ENCODE data around the gene UBE2E2.
A peak's percentile ranks its signal among the peaks of the same experiment; 100 is the strongest.

The UBE2E2 gene

DNA sequence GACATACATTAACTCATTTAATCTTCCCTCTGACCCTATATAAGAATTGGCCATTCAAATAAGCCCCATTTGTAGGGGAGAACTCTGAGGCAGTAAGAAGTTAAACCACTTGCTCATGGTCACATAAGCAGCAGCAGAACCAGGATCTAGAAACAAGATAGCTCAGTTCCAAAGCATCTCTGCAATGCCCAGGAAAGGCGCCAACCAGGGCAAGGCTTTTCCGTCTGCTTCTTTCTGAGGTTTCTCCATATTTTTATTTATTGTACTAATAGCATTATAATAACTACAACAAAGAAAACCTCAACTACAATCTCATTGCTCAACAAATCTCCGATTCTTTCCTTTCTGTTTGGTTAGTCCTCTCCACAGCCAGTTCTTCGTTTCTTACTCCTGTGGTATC, 4.3 kb upstream of the UBE2E2 start:
- DNase-seq (ENCODE audit: low spot score) = no peak

DNA sequence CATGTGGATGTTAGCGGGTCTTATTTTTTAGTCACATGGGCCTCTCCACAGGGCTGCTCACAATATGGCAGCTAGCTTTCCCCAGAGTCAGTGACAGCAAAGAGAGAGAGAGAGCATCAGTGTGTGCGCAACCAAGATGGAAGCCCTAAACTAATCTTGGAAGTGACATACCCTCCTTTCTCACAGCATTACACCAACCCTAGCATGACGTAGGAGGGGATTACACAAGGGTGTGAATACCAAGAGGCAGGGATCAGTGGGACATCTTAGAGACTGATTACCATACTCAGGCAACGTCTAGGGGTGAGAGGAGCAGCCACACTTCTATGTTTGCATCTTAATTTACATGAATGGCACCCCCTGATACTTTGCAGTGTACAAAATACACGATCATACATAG, 3.5 kb upstream of the UBE2E2 start:
- no peak for DNase-seq (ENCODE audit: low spot score)

DNA sequence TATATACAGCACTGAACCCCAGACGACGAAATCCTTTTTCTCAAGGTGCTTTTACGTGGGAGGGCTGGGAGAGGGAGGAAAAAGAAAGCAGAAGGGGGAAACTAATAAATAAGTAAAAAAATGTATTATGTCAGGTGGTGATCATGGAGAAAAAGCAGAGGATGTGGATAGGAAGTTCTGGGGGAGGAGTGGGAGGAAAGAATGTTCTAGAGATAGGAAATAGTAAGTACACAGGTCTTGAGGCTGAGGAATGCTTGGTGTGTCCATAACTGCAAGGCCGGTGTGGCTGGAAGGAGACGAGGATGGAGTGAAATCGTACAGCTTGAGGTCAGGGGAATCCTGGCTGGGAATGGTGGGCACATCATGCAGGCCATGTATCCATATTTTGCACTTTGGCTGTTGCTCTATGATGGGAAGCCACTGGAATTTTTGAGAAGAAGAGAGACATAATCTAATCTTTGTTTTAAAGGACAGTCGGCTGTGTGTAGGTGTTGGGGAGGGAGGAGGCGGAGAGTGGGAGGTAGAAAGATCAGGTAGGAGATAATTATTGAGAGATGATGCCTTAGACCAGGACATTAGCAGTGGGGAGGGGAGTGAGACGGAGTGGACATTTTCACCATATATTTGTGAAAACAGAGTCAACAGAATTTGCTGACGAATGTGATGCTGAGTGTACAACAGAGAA, 1.8 kb upstream of the UBE2E2 start:
- no peak for DNase-seq (ENCODE audit: low spot score)

DNA sequence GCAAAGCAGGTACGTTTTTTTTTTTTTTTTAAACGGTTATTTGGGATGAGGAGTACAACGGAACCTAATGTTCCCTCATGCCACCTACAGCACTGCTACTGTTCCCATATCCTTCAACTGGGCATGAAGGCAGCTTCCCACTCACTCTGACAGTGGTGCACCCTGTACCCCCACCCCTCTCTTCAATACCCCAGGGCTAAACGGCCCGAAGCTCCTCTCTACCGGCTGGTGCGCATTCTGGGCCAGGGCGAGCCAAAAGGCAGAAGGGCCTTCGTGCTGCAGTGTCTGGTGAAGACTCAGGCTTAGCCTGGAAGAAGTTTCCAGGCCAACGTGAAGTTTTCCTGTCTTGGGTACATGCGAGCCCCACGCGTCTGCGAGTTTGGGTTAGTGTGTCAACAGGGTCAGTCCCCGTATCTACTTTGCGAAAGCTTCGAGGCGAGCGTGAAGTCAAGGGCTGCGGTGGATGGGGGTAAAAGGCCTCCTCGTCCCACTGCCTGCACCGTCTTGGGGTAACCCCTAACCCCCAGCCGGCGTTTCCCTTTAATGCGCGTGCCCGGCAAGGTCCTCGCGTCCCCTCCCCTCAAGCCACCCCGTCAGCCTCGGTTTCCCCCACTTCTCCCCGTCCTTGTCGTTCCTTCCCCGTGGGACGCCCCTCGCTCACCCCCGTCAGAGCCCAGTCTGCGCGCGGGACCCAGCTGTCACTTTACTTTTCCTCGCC, 765 bp upstream of the UBE2E2 start:
- no peak for DNase-seq (ENCODE audit: low spot score)

DNA sequence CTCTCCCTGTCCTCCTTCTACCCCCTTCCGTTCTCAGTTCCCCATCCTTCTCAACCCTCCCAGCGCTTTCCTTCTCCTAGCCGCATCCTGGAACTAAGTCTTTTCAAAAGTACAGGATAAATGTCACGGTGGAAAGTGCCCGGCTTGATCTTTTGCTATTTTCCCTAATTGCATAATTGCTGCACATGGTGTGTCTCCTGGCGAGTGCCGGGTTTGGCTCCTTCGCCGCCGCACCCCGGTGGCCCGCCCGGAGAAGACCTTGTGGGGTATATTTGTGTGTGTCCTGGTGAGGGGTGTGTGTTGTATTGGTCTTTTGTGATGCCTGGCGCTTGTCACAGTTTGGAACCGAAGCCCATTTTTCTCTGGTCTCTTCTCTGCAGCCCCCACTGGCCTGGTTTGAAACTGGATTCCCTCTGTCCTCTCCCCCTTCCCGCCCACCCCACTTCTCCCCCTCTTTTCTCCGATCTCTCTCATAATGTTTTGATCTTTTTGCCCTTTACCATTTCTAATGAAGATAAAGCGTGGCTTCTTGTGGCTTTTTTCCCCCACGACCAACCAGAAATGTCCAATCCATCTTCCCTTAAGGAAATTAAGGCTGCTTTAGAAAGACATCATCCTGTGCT, 692 bp downstream of the UBE2E2 start:
- peak; percentile 15 for DNase-seq (ENCODE audit: low spot score)

DNA sequence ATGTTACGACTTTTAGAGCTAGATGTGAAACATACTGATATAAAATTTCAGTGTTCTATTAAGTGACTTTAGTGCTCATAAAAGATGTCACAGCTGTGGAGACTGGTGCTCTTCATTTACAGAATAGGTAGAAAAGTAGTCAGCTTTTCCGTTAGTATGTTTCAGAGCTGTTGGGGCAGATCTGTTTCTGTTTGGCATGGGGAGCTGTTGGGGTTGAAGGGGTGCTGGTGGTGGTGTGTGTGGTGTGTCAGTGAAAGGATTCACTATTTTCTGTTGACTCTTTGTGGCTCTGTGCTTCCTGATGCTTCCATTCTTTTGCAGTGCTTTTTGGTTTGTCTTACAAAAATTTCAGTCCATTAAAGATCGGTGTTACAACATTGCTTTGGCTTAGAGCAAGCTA, 3.2 kb downstream of the UBE2E2 start:
- no peak for DNase-seq (ENCODE audit: low spot score)

DNA sequence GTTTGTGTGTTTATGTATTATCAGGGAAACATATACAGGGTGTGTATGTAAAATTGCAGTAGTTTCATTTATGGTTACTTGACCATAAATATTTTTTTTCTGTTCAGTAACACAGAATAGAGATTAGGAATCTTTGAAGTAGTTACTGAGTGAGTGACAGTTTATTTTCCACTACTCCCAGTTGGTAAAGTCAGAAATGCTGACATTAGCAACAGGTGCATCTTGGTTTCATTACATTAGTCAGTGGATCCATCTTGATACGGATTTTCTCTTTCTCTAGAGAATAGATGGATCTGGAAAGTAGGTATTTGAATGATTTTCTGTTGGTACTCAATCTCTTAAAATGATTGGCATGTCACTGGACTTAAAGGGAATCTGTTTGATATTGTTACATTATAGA, 6.0 kb downstream of the UBE2E2 start:
- DNase-seq (ENCODE audit: low spot score) = no peak

DNA sequence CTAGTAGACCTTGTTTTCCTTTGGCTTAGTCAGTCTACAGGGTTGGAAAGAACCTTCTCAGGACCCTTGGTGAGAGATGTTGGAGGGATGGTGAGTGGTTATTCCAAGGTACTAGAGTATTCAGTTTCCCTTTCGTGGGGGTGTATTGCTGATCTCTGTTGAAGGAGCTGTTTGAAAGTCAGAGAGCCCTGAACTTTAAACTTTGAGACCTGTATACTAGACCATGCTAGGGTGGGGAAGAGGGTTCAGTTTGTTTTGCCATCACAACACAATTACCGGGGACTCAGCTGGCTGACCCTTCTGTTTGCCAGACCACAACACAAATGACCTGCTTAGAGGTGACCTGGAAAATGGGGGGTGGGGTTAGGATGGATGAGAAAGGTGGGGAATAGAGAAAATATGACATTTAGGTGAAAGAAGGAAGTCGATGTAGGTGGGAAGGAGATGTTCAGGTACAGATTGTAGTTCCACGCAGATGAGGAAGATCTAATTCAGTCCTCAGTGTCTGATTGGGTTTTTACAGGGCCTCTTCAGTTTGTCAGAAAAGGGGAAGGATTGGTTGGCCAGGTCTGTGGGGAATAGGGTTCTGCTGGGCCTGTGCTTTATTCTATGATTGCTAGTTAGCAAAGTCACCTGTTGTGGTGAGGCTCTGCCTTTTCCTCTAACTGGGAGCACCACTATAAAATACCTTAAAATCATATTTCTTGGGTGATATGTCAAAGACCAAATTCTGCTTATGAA, 6.8 kb downstream of the UBE2E2 start:
- DNase-seq (ENCODE audit: low spot score) = no peak

DNA sequence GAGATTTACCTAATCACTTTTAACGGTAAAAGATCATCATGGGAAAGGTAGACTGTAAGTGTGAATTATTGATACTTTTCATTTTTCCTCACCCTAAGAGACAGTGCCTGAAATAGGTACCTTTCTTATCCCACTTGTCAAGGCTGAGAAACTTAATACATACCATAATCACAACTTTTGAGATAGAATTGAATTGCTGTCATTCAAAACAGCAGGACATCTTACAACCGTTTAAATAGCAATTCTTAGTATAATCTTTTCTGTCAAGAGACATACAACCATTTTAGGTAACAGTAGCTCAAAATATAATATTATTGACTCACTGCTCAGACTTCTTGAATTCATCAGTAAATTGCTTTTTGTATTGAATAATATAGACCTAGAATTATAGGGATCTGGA, 10.7 kb downstream of the UBE2E2 start:
- DNase-seq (ENCODE audit: low spot score) = no peak

DNA sequence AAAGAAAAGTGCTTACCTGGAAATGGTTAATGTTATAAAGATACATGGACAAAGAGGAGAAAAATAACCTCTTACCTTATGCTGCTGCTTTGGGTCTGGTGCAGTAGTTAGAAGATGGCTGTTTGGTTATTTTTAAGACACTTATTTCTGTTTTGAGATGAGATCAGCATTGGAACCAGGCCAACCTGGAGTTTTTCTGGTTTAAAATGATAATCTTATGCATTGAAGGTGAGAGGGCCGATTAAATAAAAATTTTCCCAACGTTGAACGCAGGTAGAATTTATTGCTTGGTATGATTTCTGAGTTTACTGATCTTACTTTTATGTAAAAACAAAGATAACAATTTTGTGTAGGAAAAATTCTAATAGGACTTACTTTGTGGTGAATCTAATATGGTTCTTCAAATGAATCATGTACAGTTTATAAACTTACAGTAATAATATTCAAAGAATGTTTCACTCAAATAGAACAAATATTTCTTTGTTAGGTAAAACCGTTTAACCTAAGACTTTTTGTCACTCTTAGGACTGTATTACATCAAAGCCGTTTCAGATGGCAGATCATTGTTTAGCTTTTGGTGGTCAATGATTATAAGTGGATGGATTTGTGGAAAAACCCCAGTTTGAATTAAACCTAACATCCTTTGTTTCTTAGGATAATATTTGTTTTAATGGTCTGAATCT, 14.9 kb downstream of the UBE2E2 start:
- no peak for DNase-seq (ENCODE audit: low spot score)

DNA sequence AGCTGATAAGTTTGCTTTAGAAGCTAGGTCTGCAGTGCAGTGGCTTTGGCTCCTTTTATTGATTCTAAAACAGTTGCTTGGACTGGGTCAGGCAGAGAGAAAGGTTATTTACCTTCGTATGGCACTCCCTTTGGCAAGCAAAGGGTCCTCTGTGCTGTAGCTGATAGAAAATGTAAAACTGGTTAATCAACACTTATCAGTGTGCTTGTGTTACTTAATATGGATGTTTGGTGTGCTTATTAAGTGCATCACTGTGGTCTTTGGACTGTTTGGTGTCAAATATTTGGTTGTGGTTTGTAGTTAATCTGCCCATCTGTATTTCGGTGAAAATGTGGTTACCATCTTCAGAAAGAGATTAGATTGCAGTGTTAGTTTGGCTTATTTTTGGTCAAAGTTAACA, 16.0 kb downstream of the UBE2E2 start:
- DNase-seq (ENCODE audit: low spot score) = no peak

DNA sequence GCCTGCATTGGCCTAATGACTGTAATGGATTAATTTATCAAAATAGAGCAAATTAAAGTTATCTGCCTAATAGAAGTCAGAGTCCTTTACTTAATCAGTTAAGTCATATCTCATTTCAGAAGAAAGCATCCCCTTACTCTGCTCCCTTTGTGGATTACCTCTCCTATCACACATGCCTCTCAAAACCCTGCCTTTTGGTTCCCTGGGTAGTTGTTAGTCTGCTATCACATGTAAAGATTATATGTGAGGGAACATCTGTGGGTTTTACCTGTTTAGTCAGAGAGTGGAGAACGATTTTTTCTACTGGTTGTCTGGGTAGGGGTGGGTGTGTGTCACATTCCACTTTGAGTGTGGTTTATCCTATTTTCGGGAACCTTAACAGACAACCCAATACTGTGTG, 16.4 kb downstream of the UBE2E2 start:
- DNase-seq (ENCODE audit: low spot score) = no peak

DNA sequence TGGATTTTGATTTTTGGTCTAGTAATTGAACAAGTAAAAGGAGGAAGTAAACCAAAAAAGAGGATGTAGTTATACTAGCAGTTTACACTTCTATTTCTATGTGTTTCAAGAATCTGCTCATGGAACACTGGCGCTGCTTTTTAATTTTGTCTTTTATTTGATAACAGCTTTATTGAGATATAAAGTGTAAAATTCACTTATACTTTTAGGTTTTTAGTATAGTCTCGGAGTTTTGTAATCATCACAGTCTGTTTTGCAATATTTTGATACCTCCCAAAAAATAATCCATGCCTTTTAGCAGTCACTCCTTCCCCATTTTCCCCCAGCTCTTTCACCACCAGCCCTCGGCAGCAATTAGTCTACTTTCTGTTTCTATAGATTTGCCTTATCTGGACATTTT, 18.0 kb downstream of the UBE2E2 start:
- DNase-seq (ENCODE audit: low spot score) = no peak

DNA sequence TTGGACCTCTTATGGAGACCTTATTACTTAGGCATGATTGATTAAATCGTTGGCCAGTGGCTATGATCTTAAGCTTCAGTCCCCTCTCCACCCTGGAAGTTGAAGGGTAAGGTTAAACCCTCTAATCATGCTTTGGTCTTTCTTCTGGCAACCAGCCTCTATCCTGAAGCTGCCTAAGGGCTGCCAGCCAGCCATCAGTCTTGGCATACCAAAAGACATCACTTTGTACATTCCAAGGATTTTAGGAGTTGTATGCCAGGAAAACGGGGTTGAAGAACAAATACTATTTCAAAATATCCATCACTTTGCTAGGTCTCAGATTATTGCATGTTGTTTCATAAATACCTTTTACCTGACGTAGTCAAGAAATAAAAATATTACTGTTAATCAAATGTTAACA, 28.9 kb downstream of the UBE2E2 start:
- no peak for DNase-seq (ENCODE audit: low spot score)

DNA sequence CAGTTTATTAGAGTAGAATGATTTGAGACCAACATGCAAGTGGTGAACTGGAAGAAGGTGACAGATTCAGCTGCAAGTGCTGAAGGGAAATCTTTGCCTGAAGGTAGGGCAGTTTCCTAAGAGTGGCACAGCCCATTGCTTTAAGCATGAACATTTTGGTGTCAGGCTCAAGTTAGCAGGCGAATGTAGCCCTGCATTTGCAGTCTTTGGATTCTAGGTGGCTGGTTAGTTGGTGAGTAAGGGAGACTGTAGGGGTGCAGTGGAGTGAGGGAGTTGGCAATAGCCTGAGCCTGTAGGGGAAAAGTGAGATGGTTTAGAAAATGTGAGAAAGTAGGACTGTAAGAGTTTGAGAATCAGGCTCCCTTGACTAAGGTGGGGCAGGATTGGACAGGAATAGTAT, 29.7 kb downstream of the UBE2E2 start:
- no peak for DNase-seq (ENCODE audit: low spot score)

DNA sequence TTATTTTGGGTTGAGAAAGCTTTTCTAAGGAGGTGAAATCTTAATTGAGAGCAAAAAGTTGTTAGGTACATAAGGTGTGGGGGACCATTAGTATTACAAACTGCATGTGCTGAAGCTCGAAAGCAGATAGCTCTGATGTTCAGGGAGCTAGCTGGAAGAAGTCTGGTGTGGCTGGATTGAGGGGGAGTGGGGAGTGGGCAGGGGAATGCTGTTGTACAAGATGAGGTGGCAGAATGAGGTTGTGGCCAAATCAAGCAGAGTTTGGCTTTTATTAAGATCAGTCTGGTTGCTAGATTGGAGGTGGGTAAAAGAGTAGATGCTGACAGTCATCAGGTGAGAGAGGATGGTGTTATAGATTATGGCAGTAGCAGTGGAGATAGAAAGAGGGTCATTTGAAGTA, 32.1 kb downstream of the UBE2E2 start:
- no peak for DNase-seq (ENCODE audit: low spot score)

DNA sequence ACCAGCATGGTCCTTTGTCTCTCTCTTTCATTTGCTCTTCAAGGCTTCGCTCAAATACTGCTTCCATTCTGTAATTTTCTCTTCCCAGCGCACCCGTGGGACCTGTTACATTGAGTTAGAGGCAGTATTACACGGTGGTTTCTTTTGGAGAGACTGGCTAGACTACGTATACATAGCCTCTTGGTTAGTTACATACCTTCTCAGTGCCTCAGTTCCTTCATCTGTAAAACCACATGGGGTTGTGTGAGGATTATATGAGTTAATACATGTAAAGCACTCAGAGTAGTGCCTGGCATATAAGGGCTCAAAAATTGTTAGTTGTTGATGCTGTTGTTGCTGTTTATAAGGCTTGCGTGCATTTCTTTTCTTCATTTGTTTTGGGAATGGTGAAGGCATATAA, 33.8 kb downstream of the UBE2E2 start:
- DNase-seq (ENCODE audit: low spot score) = no peak

DNA sequence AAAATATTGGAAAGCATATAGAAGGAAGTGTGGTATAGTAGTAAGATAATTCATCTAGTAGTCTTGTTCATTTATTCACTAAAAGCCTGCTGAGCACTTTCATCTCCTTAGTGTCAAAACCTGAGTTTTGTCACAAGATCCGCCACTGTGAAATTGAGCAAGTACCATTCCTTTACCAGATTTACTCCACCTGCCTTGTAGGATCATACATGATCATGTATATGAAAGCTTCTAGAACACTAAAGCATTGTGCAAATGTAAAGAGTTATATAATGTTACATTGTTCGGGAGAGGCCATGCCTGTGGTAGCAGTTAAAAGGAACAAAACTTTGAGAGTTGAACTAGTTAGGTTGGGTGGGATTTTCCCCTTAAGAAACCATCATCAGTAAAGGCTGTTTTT, 35.0 kb downstream of the UBE2E2 start:
- no peak for DNase-seq (ENCODE audit: low spot score)

DNA sequence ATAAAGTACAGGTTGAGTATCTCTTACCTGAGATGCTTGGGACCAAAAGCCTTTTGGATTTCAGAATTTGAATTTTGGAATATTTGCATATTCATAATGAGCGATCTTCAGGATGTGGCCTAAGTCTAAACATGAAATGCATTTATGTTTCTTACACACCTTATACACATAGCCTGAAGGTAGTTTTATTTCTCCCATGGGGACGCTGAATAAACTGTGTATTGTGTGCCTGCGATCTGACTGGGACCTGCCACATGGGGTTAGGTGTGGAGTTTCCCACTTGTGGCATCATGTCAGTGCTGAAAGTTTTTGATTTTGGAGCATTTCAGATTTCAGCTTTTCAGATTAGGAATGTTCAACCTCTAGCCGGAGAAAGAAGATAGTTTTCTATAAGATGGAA, 35.5 kb downstream of the UBE2E2 start:
- DNase-seq (ENCODE audit: low spot score) = no peak

DNA sequence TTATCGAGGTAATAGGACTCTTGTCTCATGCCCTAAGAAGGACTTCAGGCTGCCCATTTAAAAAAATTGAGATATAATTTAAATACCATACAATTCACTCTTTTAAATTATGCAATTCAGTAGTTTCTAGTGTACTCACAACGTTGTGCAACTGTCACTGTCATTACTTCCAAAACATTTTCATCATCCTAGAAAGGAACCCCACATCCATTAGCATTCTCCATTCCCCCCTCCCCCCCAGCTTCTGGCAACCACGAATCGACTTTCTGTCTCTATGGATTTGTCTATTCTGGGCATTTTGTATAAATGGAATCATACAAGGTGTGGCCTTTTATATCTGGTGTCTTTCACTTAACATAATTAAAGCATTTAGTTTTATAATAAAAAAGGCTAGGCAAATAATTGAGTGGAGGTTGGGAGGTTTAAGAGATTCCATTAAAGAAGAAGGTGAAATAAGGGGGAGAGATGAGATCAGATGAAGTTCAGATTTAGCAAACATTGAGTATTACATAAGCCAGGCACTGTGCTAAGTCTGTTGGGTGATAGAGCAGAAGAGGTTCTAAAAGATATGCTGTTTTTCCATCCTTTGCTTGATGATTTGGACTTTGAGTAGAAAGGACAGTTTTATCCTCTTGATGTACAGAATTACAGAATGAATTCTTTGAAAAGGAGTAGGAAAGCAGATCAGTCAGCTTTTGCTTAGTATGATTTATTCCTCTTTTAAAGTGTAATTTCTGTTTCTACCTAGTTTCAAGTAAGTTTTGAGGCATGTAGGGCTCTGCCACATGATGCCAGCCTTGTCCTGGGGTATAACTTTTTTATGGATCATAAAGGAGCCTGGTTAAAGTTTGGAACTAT, 36.3 kb downstream of the UBE2E2 start:
- DNase-seq (ENCODE audit: low spot score) = no peak

DNA sequence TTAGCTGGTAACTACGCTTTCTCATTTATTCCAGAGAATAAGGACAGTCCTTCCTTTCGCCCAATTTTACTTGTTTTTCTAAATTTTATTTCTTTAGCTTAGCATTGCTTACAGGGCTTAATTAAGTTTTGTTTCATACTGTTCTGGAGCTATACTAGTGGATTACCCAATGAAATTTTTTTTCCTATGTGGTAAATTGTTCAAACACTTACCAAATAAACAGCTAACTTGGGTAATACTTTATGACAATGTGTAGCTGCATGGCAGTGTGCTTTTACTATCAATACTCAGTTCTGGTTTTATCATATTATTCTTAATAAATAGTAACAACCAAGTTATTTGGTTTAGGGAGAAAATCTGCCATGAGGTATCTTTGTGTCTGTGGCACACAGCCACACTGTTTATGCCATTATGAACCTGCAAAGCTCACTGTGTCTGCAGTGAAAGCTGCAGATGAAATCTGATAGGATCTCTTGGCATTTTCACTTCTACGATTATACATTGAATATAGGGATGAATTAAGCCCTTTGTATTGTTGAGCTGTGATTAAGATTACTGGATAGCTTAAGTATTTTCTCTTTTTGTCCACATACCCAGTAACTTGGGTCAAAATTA, 37.2 kb downstream of the UBE2E2 start:
- no peak for DNase-seq (ENCODE audit: low spot score)

All from LoVo (cell line).